ENCODE measurements around the gene DIP2C.
A peak's percentile ranks its signal among the peaks of the same experiment; 100 is the strongest.
"Not testable (repeated sequence)": the region's sequence is repeated elsewhere in the genome, so short reads cannot be mapped to it uniquely, and the experiment has no call there.

The DIP2C gene

GRCh38 chr10:338171-339037, 351.1 kb downstream of the DIP2C start:
- DNase-seq, result no peak

DNA sequence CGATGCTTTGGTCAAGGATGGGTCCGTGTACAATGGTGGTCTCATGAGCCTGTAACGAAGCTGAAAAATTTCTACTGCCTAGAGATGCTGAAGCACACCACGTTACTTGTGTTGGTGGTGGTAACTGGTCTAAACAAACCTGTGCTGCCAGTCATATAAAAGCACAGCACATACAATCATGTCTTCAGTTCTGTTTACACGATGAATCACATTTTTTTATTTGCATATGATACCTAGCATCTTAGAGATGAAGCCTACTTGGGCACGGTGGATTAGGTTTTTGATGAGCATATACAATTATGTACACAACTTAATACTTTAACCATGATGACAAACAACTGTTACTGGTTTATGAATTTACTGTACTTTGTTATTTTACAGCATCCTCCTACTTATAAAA, 353.2 kb downstream of the DIP2C start:
- no peak for DNase-seq

DNA sequence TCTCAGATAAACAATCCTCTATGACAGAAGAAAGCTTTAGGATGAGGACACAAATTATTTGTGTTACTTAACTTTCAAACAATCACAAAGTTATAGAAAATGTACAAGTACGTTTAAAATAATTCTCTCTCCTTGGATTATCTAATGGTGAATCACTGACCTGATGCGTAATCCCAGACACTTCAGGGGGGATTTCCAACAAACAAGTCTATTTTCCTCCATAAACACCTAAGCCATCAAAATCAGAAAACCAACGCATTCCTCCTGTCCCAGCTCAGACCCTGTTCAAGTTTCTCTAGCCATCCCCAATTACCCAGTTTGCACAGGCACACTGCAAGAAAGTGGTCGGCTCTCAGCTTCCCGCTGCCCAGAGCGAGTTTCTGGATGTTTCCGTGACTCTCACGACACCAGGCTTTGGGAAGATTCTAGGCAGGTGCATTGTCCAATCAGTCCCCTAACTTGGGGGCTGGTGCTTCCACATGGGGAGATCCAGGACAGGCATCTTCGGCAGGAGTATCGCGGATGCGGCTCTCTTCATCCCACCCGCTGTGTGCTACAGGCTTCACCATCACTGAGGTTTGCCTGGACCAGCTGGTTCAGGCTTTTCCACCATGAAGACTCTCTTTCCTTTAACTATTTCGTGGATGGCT, 354.2 kb downstream of the DIP2C start:
- DNase-seq, result no peak

- DNase-seq, result no peak
Measured at GRCh38 chr10:331186-331585, 358.3 kb downstream of the DIP2C start.

DNA sequence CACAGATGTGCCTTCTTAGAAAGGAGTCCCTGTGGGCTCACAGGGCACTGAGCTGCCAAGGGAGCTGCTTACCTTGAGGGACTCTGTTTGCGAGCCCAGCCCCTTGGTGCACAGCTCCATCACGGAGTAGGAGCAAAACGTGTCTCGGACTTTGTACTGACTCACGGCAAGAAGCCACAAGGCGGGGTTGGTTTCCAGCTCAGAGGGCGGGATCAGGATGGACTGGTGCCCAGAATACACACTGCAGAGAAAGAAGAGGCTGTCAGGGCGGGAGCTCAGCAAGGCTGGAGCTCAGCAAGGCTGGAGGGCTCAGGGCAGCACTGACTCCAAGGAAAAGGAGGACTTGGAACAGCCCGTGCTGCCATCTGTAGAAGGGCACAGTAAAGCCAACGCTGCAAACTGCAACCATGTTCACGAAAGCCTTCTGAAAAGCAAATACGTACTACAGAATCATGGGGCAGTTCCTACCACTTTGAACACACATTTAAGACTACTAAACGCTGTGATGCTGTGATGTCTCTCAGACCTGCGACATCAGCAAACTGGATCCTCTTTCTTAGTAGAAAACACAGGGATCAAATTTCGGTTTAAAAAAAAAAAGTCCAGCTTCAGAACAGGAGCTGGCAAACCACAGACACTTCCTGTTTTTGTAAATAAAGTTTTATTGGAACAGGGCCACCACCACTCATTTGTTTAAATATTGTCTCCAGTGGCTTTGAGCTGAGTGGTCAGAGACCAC, 359.9 kb downstream of the DIP2C start:
- no peak for DNase-seq

DNA sequence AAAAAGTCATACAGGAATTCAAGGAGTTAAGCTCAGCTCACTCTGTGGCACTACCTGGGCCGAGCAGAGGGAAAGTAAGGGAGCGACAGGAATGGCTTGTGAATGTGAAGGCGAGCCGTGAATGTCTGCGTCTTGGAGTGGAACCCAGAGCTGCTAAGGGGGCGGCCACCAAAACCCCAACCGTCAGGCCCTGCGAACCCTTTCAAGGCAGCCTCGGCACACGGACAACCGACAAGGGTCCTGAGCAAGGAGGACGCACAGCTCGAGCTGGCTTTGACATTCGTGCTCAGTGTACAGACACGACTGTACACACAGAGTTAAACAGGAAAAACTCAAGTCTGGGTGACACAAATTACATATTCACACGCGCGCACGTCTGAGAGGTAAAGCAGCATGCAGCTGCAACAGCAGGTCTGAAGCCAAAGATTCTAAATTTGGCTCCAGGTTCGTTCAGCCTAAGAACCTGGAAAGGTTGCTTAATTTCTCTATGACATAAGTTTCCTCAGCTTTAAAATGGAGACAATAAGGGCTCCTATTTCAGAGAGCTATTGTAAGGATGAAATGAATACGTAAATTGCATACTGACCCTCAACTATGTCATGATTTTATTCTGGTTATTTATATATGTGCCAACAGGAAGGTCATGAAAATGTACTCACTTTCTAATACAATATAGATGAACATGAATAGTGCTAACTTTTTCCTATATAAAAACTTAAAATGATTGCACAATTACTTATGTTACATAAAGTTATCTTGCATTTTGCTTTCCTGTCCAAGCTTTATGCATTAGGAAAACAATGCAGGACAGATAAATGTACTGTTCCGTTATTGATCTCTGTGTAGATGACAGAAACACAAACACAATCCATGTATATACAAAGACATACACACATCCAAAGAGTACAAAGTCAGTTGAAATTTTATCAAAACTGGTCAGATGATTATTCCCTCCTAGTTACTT, 361.3 kb downstream of the DIP2C start:
- no peak for DNase-seq

DNA sequence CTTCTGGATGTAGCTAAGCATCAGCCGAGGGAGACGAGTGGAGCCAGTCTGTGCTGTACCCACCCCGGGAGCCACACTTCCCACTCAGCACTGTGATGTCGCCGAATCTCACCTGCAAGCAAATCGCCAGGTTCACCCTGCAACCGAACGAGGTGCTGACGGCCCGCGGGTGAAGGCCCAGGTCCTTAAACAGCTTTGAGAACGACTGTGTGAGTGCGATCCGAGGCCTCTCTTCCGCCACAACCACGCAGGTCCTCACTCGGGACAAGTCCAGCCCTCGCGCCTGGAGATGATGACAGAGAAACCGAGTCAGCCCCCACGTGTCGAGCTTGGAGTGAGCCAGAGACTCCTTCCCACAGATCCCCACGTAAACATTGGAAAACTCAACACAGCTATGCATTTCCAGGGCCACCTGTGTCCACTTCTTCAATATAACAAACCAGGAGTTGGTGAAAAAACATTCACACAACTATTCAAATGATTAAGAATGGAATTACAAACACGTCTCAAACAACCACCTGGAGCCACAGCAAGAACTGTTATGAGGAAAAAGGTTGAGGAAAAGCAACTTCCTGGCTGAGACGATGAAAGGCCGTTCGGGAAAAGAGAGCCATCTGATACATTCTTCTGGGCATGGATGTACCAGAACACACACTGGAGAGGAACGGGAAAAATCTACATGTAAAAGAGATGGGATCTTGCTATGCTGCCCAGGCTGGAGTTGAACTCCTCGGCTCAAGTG, 362.4 kb downstream of the DIP2C start:
- no peak for DNase-seq

- no peak for DNase-seq
Measured at GRCh38 chr10:326350-326749, 363.1 kb downstream of the DIP2C start.

GRCh38 chr10:325282-325681, 364.2 kb downstream of the DIP2C start:
- DNase-seq, result no peak

DNA sequence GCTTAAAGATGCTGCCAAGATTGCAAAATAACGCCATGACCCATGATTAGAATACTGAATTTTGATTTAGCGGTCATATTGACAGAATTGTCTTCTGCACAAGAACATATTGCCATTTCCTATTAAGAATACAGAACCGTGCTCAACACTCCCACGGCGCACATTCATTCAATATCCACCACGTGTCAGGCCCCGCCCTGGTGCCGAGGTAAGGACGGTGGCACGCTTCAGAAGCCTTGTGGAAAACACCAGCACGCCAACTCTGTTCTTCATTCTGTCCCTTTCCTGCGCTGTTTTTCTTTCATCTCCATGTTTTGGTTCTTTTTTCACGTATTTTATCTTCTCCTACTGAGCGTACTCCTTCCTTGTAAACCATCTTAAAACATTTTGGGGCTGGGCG, 364.9 kb downstream of the DIP2C start:
- no peak for DNase-seq

DNA sequence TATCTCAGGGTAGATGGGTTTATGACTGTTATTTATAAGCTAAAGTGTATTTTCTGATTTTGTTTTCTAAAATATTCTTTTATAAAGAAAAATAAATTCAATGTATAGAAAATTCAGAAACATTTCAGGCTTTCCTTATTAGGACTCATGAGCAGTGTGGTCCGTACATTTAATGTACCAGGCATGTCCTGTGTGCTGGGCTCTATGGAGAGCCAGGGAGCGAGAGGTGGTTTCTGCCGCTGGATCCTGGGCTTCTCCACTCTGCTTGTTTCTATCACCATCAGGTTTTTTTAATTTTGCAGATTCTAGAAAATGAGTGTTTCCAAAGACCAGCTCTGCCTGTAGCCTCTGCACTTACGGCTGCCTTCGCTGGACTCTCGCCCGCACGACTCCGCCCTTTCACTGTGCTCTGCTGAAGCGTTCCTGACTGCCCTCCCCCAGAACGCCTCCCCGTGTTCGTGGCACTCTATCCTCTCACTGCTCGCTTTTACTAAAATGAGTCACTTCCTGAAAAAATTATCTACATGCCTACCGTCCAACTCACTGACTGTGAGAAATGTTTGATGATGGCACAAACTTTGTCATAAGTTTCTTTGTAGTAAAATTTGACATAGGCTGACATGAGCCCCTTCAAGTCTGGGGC, 365.7 kb downstream of the DIP2C start:
- DNase-seq, result peak; percentile 19

DNA sequence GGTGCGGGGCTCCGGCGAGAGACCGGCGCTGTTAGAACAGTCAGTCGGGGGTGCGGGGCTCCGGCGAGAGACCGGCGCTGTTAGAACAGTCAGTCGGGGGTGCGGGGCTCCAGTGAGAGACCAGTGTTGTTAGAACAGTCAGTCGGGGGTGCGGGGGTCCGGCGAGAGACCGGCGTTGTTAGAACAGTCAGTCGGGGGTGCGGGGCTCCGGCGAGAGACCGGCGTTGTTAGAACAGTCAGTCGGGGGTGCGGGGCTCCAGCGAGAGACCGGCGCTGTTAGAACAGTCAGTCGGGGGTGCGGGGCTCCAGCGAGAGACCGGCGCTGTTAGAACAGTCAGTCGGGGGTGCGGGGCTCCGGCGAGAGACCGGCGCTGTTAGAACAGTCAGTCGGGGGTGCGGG, 366.4 kb downstream of the DIP2C start:
- DNase-seq, result not testable (repeated sequence)

DNA sequence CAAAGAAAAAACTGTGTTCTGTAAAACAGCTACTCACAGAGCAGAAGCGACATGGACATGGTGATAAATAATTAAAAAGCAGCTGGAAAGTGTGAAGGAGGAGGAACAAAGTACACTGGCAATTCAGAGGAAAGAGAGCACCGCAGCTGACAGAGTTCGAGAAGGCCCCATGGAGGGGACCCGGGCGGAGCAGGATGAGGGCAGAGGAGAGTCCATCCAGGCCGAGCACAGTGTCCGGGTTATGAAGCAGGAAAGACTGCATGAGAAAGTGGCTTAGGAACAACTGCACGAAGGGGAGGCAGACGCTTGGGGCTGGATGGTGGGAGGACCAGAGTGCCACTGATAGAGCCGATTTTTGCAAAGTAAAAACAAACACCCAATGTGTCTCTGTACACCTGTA, 368.7 kb downstream of the DIP2C start:
- no peak for DNase-seq

DNA sequence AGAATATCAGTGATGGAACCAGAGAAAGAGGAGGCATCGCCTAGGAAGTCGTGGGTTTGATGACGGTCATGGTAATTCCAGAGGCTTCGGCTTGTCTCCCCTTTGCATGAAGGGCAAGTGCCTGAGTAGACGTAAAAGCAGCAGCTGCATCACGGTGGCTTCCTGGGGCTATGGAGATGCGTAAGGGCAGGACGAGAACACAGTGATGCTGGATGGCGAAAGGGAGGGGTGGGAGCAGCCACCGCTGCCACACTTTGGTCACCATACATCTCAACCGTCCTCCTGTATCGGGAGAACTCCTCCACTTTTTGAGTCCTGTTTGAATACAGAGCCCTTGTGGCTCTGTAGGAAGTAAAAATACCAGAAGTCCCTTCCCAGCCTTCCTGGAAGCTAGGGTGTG, 371.5 kb downstream of the DIP2C start:
- no peak for DNase-seq

- DNase-seq, result no peak
Measured at GRCh38 chr10:317271-317769, 372.1 kb downstream of the DIP2C start.

DNA sequence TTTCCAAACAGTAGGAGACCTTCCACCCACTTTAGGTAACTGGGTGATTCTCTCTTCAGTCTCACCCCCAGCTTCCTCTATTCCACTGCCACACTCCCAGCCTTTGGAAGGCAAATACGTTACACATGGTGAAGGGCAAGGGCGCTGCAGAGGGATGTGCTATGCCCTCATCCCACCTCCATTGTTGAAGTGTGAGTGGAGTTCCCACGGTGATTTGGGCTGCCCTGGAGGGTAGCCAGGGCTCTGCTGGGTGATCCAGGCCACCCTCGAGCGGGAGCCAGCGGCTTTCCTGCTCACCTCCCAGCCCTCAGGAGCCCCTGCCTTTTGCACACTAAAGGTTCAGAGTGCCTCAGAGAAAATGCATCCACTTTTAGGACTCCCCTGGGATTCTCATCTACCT, 373.1 kb downstream of the DIP2C start:
- DNase-seq, result no peak

- no peak for DNase-seq
Measured at GRCh38 chr10:314871-315270, 374.6 kb downstream of the DIP2C start.

DNA sequence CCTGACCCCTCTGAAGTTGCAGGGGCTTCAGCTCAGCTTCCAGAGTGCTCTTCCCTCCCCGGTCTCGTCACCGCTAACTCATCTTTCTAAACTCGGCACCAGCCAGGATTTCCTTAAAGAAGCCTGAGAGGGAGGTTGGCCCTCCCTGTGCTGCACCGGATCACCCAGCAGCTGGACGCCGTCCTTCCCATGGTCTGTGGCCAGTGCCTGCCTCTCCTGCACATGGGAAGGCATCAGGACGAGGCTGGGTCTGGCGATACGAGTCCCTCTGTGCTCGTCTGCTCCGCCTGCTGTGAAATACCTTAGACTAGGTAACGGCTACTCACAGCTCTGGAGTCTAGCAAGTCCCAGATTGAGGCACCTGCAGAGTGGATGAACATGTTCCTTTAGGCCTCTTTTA, 375.1 kb downstream of the DIP2C start:
- no peak for DNase-seq

- no peak for DNase-seq
Measured at GRCh38 chr10:311901-312665, 377.4 kb downstream of the DIP2C start.

DNA sequence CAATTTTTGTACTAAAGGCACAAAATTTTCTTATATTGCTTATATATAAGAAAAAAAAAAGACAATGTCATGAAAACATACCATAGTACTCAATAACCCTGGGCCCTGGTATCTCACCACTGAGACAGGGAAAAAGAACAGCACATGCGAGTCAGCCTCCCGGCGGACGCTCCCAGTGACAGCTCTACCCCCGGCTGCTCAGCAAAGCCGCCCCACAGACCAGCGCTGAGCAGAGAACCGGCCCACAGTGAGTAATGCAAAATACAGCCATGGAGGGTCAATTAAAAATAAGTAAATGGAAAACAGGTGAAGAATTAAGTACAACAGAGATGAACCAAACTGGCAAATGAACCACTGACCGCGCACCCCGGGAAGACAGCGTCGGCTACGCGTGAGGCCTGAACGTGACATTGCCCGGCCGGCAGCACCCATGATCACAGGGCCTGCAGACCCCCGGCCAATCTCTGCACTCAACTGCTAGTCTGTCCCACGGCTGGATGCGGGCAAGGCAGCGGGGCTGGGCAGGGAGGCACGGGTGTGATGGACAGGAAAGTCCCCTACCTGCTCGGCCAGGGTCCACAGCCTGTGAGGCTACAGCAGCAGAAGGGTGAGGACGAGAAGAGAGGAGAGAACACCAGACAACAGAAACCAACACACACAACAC, 378.4 kb downstream of the DIP2C start:
- DNase-seq, result no peak

Data from stimulated activated CD4-positive, alpha-beta T cell treated with anti-CD3 and anti-CD28 coated beads, Interleukin-12 subunit alpha, Interleukin-12 subunit beta, amount 100 ng/mL, for 4 hours (primary cell).